HUDEP-2 (cell line): ENCODE data around the gene RALGAPB.

ENCODE experiments used
- DNase-seq, 76 experiments: peaks; one replicate each; lab custom pipeline; 2025; ENCODE audit not compliant: unreplicated experiment in 76 of 76; lab: John Stamatoyannopoulos, UW

The RALGAPB gene

DNA sequence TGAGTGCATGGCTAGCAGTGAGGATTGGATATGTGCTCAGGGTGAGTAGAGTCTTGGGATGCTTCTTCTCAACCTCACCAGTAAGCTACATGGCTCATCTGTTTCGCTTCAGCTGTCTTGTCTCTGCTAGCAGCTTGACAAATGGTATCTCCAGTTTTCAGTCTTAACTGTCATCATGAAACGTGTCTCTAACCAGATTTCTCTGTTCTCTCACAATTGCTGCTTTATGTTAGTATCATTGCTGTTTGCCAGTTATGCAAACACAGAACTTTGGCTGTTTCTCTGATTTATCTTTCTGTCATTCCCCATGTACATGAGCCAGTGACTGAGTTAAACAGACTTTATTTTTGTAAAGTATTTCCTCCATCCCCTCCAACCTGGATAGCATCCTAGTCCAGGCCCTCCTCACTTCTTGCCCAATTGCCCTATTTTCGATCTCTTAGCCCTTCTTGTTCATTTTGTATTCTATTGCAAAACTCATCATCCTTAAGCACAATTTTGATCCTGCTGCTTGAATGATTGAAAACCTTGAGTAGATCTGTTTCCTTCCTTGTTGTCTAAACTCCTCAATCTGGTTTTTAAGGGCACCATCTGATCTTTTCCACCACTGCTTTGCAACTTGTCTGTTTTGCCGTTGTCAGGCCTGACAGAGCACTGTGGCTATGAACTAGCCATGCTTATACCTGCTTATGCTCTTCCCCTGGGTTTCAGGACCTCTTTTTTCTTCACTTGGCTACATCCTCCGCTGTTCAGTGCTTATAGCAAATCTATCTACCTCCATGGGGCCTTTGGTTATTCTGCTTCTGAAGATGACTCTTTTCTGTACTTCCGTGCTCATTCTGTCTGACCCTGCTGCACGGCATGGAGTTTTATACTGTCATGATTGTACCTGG, 70.6 kb downstream of the RALGAPB start:
- DNase-seq: no peak

DNA sequence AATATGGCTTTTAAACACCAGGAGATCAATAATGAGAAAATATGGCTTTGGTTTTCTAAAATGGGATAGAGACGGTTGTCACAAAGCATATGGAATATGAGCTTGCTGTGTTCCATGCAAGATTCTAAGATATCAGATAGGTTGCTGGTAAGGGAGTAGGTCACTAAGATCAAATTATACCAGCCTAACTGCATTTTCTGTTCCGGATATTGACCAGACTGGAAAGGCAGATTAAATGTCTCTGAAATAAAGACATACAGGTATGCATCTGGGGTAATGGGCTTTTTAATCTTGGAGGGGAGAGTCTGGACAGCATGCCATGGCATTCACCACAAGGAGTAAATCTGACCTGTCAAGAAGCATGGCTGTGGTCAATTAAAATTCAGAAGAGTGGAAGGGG, 73.1 kb downstream of the RALGAPB start:
- DNase-seq: no peak

DNA sequence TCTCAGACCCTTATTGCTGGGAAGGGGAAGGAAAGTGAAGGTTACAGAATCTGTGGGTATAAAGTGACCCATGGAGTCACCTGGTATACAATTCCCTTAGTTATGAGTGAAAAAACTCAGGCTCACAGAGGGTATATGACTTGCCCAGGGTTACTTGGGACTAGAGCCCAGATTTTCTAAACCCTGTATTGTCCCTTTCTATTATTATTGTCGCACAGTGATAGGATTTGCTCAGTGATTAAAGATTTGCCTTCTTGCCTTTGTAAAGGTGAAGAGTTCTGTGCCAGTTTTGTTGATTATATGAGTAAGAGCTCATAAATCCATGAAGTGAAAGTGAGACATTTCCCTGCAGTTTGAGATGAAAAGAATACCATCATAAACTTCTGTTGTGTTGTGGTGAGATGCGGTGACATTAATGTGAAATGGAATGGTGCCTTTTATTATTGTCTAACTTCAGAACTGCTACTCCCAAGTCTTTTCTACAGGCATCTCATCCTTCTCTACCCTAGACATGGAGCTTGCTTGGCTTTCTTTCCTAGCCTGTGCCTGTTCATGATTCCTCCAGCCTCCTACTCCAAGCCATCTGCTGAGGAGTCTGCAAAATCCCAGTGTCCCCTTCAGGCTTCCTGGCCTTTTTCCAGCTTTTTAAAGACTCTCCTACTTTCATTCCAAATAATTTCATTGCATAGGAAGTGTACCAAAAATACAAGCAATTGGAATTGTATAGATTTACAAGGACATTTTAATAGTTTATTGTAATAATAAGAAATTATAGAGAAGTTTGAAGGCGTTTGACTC, 74.8 kb downstream of the RALGAPB start:
- DNase-seq: no peak

- no peak for DNase-seq
Observed at GRCh38 chr20:38548356-38549083, 75.9 kb downstream of the RALGAPB start.

DNA sequence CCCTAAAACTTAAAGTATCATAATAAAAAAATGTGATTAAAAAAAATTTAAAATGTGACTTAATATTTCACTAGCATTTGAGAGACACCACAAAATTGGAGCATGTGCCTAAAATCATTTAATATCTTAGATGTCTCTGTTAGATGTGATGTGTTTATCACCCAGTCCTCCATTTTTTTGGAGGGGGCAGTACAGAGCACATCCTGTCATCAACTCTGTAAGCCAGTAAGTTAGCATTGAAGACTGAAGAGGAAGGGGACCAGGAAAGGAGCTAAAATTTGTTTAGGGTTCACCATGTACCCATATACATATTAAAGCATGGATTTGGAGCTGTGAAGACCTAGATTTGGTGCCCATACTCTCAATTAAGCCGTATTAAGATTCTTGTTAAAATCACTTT, 77.6 kb downstream of the RALGAPB start:
- DNase-seq: peak in 1 of 76 experiments; percentile 8

GRCh38 chr20:38551056-38551626, 78.5 kb downstream of the RALGAPB start:
- no peak for DNase-seq

DNA sequence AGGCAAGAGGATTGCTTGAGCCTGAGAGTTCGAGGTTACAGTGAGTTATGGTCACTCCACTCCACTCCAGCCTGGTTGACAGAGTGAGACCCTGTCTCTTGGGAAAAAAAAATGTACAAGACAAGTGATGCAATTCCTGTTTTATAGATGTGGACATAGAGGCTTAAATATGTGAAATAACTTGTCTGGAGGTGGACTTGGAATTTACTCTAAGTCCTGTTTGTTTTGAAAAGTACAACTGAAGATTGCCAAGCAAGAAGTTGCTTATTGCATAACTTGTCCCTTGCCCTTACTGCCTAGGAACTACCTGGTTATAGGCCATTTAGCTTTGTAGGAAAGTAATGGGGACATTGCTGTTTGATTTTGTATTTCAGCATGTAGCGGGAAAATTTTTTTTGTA, 82.3 kb downstream of the RALGAPB start:
- DNase-seq: no peak

- no peak for DNase-seq
Observed at GRCh38 chr20:38555395-38555794, 82.8 kb downstream of the RALGAPB start.

DNA sequence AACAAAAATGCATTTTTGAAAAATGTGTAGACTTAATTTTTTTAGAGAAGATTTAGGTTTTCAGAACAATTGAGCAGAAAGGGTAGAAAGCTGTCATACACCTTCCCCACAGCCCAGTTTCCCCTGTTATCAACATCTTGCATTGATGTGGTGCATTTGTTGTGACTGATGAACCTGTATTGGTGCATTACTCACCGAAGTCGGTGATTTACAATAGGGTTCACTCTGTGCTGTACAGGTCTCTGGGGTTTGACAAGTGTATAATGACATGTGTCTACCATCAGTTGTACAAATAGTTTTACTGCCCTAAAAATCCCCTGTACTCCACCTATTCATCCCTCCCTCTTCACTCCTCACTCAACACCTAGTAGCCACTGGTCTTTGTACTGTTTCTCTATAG, 84.5 kb downstream of the RALGAPB start:
- DNase-seq: no peak

- no peak for DNase-seq
Observed at GRCh38 chr20:38558596-38559360, 86.1 kb downstream of the RALGAPB start.

DNA sequence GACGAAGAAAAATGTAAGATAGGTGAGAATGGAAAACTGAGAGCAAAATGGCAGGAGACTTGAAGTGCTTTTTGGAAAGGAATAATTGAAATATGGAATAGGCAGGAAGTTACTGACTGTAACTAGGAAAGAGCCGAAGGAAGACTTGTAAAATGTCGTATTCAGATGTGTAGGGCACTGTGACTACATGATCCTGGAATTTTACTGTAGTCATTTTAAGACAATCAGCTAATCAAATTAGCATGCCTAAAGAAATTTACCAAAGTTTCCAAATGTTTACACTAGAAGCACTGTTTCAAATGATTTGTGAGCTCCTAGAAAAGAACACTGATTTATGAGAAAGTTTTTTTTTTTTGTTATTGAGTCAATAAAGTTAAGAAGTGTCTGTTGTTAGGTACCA, 87.1 kb downstream of the RALGAPB start:
- no peak for DNase-seq

GRCh38 chr20:38563802-38564431, 91.3 kb downstream of the RALGAPB start:
- DNase-seq: peak in 1 of 76 experiments; percentile 5

DNA sequence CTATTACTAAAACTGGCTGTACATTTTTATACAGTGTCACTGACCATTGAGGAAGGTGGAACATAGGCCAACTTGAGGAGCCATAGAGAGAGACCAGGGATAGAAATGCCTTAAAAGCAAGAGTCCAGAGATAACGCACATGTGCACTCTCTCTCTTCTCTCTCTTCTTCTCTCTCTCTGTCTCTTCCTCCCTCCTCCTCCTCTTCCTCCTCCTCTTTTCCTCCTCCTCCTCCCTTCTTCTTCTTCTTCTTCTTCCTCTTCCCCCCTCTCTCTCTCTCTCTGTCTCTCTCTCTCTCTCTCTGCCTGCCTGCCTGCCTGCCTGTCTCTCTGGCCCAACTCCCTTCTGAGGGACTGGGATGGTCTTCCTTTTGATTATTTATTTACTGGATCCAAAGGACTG, 92.0 kb downstream of the RALGAPB start:
- DNase-seq: no peak

GRCh38 chr20:38566036-38566598, 93.5 kb downstream of the RALGAPB start:
- DNase-seq: no peak

- DNase-seq: no peak
Observed at GRCh38 chr20:38569747-38570525, 97.3 kb downstream of the RALGAPB start.

DNA sequence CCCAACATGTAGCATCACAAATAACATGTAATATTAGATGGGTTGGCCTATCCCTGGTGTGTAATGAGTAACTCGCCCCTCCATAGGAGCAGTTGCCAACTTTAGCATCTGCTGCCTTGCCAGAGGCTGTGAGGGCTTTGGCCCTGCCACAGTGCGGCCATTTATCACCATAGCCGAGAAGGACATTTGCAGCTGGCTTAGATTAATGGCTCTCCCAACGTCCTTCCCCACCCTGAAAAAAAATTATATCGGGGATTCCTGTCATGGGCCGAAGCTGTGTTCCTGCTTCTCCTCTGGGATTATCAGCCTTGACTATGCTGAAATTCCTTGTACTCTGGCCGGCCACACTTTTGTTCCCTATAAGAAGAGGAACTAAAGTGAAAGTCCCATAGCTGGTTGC, 100.8 kb downstream of the RALGAPB start:
- no peak for DNase-seq

- DNase-seq: no peak
Observed at GRCh38 chr20:38579219-38579910, 106.7 kb downstream of the RALGAPB start.

GRCh38 chr20:38579921-38580320, 107.3 kb downstream of the RALGAPB start:
- no peak for DNase-seq
